SK-N-SH treated with all-trans-retinoic acid at 6 μM for 48 hours (cell line): ENCODE measurements around the gene STXBP1.

Experiments
- ARNTL ChIP-seq: fragments of 450-650 bp; formaldehyde crosslinking; IDR thresholded peaks from 2 replicates; pipeline ENCODE4 v1.5.0; 2020; ENCODE audit warnings: low read depth, mild to moderate bottlenecking, moderate library complexity, borderline replicate concordance
- BACH2 ChIP-seq: fragments of 250-450 bp; sonication (Bioruptor Pico); IDR thresholded peaks from 2 replicates; pipeline ENCODE4 v1.9.0; 2021; ENCODE audit warnings: mild to moderate bottlenecking, borderline replicate concordance
- ISL1 ChIP-seq: fragments of 250-450 bp; sonication (Bioruptor Pico); IDR thresholded peaks from 2 replicates; pipeline ENCODE4 v2.1.2; 2022; ENCODE audit warnings: mild to moderate bottlenecking, moderate library complexity
- OSR1 ChIP-seq: fragments of 250-450 bp; sonication (Bioruptor Pico); IDR thresholded peaks from 2 replicates; pipeline ENCODE4 v1.8.0; 2022; ENCODE audit warnings: moderate library complexity, mild to moderate bottlenecking, inconsistent platforms
- RARB ChIP-seq: fragments of 250-450 bp; sonication (Bioruptor Pico); IDR thresholded peaks from 2 replicates; pipeline ENCODE4 v1.8.0; 2021; ENCODE audit warnings: mild to moderate bottlenecking, moderate library complexity
- SNAI2 ChIP-seq: fragments of 250-450 bp; sonication (Bioruptor Pico); IDR thresholded peaks from 2 replicates; pipeline ENCODE4 v1.5.0; 2020; ENCODE audit warnings: mild to moderate bottlenecking, moderate library complexity
- TCF4 ChIP-seq: fragments of 250-450 bp; sonication (Bioruptor Pico); IDR thresholded peaks from 2 replicates; pipeline ENCODE4 v1.8.0; 2021; ENCODE audit warnings: mild to moderate bottlenecking, moderate library complexity, borderline replicate concordance
- TOX ChIP-seq: fragments of 250-450 bp; sonication (Bioruptor Pico); IDR thresholded peaks from 2 replicates; pipeline ENCODE4 v1.8.0; 2021; ENCODE audit warnings: mild to moderate bottlenecking, moderate library complexity, borderline replicate concordance
- ZFP3 ChIP-seq: fragments of 250-450 bp; sonication (Bioruptor Pico); IDR thresholded peaks from 2 replicates; pipeline ENCODE4 v1.5.0; 2020; ENCODE audit warnings: mild to moderate bottlenecking, moderate library complexity
- ZFP30 ChIP-seq: fragments of 450-650 bp; formaldehyde crosslinking; IDR thresholded peaks from 2 replicates; pipeline ENCODE4 v1.5.0; 2022; ENCODE audit warnings: mild to moderate bottlenecking, moderate library complexity
- ZNF70 ChIP-seq: fragments of 450-650 bp; formaldehyde crosslinking; IDR thresholded peaks from 2 replicates; pipeline ENCODE4 v1.5.0; 2020; ENCODE audit warnings: mild to moderate bottlenecking, moderate library complexity
- TF ChIP-seq, protein P1 (sequence below): fragments of 250-450 bp; sonication (Bioruptor Pico); IDR thresholded peaks from 2 replicates; pipeline ENCODE4 v1.8.0; 2020; ENCODE audit warnings: mild to moderate bottlenecking, moderate library complexity, borderline replicate concordance
- TF ChIP-seq, protein P2 (sequence below): fragments of 250-450 bp; sonication (Bioruptor Pico); IDR thresholded peaks from 2 replicates; pipeline ENCODE4 v1.5.1; 2021; ENCODE audit warnings: mild to moderate bottlenecking, moderate library complexity

DNA sequence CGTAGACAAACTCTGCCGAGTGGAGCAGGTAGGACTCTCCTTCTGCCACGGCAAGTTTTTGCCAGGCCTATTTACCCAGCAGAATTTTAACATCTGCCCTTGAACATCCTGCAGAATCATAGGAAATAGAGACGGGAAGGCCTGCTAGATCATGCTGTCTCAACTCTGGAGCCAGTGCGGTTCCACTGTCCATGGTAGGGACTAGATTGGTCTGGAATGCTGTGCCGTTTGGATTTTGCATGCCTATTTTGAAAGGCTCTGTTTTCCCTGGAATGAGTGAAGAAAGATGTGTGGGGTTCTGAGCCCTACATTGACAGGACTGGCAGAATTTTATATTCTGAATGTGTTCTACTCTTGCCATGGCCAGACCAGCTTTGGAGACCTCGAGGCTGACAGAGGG is 61.2 kb downstream of the STXBP1 start:
- TF ChIP-seq TOX (no peak), ZFP3 (CRISPR knock-in tag) (no peak), SNAI2 (CRISPR knock-in tag) (no peak), ZFP30 (CRISPR knock-in tag) (no peak), RARB (CRISPR knock-in tag) (no peak), BACH2 (CRISPR knock-in tag) (no peak), ISL1 (CRISPR knock-in tag) (no peak), OSR1 (no peak), ARNTL (no peak), TCF4 (no peak), ZNF70 (CRISPR knock-in tag) (no peak)
- TF ChIP-seq, protein P1, sequence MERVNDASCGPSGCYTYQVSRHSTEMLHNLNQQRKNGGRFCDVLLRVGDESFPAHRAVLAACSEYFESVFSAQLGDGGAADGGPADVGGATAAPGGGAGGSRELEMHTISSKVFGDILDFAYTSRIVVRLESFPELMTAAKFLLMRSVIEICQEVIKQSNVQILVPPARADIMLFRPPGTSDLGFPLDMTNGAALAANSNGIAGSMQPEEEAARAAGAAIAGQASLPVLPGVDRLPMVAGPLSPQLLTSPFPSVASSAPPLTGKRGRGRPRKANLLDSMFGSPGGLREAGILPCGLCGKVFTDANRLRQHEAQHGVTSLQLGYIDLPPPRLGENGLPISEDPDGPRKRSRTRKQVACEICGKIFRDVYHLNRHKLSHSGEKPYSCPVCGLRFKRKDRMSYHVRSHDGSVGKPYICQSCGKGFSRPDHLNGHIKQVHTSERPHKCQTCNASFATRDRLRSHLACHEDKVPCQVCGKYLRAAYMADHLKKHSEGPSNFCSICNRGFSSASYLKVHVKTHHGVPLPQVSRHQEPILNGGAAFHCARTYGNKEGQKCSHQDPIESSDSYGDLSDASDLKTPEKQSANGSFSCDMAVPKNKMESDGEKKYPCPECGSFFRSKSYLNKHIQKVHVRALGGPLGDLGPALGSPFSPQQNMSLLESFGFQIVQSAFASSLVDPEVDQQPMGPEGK (CRISPR knock-in tag), result no peak
- TF ChIP-seq, protein P2, sequence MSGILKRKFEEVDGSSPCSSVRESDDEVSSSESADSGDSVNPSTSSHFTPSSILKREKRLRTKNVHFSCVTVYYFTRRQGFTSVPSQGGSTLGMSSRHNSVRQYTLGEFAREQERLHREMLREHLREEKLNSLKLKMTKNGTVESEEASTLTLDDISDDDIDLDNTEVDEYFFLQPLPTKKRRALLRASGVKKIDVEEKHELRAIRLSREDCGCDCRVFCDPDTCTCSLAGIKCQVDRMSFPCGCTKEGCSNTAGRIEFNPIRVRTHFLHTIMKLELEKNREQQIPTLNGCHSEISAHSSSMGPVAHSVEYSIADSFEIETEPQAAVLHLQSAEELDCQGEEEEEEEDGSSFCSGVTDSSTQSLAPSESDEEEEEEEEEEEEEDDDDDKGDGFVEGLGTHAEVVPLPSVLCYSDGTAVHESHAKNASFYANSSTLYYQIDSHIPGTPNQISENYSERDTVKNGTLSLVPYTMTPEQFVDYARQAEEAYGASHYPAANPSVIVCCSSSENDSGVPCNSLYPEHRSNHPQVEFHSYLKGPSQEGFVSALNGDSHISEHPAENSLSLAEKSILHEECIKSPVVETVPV (CRISPR knock-in tag), result no peak
